ENCODE measurements around the gene GTF2I. TPM values are rescaled to one million over a fixed set of nuclear protein-coding genes. Genes with fewer than 3 reads are reported as not detected.
"Not testable (repeated sequence)": the region's sequence is repeated elsewhere in the genome, so short reads cannot be mapped to it uniquely, and the experiment has no call there.

Gene GTF2I
- total RNA-seq, 1 donor from 2014 or later = 607 TPM

DNA sequence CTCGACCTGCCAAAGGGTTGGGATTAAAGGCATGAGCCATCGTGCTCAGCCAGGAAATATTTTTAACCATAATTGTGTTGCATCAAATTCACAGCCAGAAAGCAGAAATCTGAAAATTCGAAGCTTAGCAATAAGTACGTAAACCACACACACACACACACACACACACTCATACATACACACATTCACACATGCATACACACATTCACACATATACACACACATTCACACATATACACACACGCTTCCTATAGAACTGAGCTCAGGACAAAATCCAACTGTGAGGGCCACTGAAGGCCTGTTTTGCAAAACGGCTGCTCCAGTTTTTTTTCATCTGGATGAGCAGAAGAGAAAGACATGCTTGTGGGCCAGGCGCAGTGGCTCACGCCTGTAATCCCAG is 25.0 kb upstream of the GTF2I start:
- DNase-seq (ENCODE audit: low spot score, unreplicated experiment) = no peak
- Mint-ChIP-seq H3K27me3 (no peaks in the 10 kb centered on the region), H3K9me3 (ENCODE audit: low read depth) (no peaks in the 10 kb centered on the region), H3K4me3 (ENCODE audit: low read depth) (no peak overlapping the region), H3K36me3 (ENCODE audit: insufficient read depth) (no peaks in the 10 kb centered on the region), H3K27ac (no peak overlapping the region), H3K4me1 (ENCODE audit: low read depth) (peaks cover 12% of the 10 kb centered on the region)
- TF ChIP-seq, protein P1, sequence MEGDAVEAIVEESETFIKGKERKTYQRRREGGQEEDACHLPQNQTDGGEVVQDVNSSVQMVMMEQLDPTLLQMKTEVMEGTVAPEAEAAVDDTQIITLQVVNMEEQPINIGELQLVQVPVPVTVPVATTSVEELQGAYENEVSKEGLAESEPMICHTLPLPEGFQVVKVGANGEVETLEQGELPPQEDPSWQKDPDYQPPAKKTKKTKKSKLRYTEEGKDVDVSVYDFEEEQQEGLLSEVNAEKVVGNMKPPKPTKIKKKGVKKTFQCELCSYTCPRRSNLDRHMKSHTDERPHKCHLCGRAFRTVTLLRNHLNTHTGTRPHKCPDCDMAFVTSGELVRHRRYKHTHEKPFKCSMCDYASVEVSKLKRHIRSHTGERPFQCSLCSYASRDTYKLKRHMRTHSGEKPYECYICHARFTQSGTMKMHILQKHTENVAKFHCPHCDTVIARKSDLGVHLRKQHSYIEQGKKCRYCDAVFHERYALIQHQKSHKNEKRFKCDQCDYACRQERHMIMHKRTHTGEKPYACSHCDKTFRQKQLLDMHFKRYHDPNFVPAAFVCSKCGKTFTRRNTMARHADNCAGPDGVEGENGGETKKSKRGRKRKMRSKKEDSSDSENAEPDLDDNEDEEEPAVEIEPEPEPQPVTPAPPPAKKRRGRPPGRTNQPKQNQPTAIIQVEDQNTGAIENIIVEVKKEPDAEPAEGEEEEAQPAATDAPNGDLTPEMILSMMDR (IDR thresholded peaks at IDR 0.05; ENCODE audit: unreplicated experiment) = no peak

DNA sequence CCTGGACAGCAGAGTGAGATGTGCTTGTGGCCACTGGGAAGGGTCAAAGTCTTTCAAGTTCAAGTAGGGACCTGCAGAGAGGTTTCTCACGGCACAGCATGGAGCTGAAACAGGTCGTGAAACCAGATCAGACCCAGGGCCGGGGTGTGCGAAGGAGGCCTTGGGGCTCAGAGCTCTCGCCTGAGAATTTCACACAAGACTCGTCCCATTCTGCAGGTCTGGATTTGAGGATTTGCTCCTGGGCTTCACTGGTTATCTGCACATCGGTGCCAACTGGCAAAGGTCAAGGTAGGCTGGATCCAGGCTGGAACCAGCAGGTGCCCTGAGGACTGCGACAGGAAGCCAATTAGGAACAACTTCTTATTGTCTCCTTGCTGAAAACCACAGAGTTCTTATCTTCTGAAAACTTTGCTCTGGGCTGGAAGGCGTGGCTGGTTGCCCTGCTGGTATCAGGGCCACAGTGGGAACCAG is 24.0 kb upstream of the GTF2I start:
- no peaks in the 10 kb centered on the region for H3K9me3 Mint-ChIP-seq (ENCODE audit: low read depth)
- H3K27me3 Mint-ChIP-seq = no peaks in the 10 kb centered on the region
- DNase-seq (ENCODE audit: low spot score, unreplicated experiment) = no peak
- no peaks in the 10 kb centered on the region for H3K36me3 Mint-ChIP-seq (ENCODE audit: insufficient read depth)
- peak overlapping the region; percentile 89 for H3K27ac Mint-ChIP-seq
- H3K4me3 Mint-ChIP-seq (ENCODE audit: low read depth) = no peak overlapping the region
- TF ChIP-seq, protein P1 (IDR thresholded peaks at IDR 0.05; ENCODE audit: unreplicated experiment) = no peak
- H3K4me1 Mint-ChIP-seq (ENCODE audit: low read depth) = peaks cover 5% of the 10 kb centered on the region

DNA sequence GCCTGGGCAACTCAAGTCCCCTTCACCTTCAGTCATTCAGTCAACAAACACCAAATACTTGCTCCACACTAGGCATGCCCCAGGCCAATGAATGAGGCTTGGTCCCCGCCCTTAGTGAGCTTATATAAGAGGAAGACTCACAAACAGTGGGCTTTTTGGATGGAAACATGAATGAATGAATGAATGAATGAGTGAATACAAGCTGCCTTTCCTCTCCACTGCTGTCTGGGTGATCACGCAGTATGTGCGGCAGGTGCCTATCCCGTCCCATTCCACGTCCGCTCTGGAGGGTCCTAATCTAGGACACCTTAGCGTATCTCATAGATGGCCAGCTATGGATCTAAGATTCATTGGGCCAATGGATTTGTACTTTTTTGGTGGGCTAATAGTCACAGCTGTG is 19.8 kb upstream of the GTF2I start:
- Mint-ChIP-seq H3K27ac (no peak overlapping the region), H3K4me1 (ENCODE audit: low read depth) (peaks cover 5% of the 10 kb centered on the region), H3K27me3 (no peaks in the 10 kb centered on the region), H3K36me3 (ENCODE audit: insufficient read depth) (no peaks in the 10 kb centered on the region), H3K4me3 (ENCODE audit: low read depth) (no peak overlapping the region), H3K9me3 (ENCODE audit: low read depth) (no peaks in the 10 kb centered on the region)
- no peak for DNase-seq (ENCODE audit: low spot score, unreplicated experiment)
- TF ChIP-seq, protein P1 (IDR thresholded peaks at IDR 0.05; ENCODE audit: unreplicated experiment) = no peak

DNA sequence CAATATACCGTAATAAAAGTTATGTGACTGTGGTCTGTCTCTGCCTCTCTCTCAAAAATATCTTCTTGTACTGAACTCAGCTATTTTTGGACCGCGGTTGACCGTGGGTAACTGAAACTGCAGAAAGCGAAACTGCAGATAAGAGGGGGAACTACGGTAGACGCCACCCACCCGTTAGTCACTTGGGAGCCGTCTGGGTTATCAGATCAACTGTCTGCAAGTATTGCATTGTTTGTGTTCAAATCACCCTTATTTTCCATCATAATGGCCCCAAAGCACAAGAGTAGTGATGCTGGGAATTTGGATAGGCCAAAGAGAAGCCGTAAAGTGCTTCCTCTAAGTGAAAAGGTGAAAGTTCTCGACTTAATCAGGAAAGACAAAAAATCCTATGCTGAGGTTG is 7.5 kb upstream of the GTF2I start:
- Mint-ChIP-seq H3K27ac (peak overlapping the region; percentile 59), H3K4me3 (ENCODE audit: low read depth) (peak overlapping the region; percentile 22), H3K4me1 (ENCODE audit: low read depth) (peaks cover 18% of the 10 kb centered on the region)
- not testable (repeated sequence) for H3K27me3 Mint-ChIP-seq; DNase-seq (ENCODE audit: low spot score, unreplicated experiment); H3K9me3 Mint-ChIP-seq (ENCODE audit: low read depth); H3K36me3 Mint-ChIP-seq (ENCODE audit: insufficient read depth)

DNA sequence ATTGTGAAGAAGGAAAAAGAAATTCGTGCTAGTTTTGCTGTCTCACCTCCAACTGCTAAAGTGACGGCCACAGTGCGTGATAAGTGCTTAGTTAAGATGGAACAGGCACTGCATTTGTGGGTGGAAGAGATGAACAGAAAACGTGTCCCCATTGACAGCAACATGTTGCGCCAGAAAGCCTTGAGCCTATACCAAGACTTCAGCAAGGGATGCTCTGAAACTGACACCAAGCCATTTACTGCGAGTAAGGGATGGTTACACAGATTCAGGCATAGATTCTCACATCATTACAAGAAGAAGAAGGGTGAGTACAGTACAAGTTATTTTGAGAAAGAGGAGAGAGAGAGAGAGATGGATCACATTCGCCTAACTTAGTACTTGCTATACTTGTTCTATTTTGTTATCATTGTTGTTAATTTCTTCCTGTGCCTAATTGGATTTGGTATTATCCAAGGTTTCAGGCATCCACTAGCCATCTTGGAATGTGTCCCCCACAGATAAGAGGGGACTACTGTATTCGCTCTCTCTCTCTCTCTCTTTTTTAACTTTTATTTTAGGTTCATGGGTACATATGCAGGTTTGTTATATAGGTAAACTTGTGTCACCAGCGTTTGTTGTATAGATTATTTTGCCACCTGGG is 6.9 kb upstream of the GTF2I start:
- H3K27ac Mint-ChIP-seq; H3K27me3 Mint-ChIP-seq; H3K36me3 Mint-ChIP-seq (ENCODE audit: insufficient read depth); DNase-seq (ENCODE audit: low spot score, unreplicated experiment); H3K4me3 Mint-ChIP-seq (ENCODE audit: low read depth); H3K9me3 Mint-ChIP-seq (ENCODE audit: low read depth): not testable (repeated sequence)
- H3K4me1 Mint-ChIP-seq (ENCODE audit: low read depth) = peaks cover 23% of the 10 kb centered on the region

DNA sequence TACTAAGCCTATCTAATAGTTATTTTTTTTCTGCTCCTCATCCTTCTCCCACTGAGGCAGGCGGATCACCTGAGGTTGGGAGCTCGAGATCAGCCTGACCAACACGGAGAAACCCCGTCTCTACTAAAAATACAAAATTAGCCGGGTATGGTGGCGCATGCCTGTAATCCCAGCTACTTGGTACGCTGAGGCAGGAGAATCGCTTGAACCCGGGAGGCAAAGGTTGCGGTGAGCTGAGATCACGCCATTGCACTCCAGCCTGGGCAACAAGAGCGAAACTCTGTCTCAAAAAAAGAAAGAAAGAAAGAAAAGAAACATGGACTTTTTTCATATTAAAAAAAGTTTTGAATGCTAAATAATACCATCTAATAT is 6.4 kb upstream of the GTF2I start:
- H3K36me3 Mint-ChIP-seq (ENCODE audit: insufficient read depth); H3K27me3 Mint-ChIP-seq; H3K27ac Mint-ChIP-seq; H3K9me3 Mint-ChIP-seq (ENCODE audit: low read depth); DNase-seq (ENCODE audit: low spot score, unreplicated experiment); H3K4me3 Mint-ChIP-seq (ENCODE audit: low read depth): not testable (repeated sequence)
- H3K4me1 Mint-ChIP-seq (ENCODE audit: low read depth) = peaks cover 27% of the 10 kb centered on the region

DNA sequence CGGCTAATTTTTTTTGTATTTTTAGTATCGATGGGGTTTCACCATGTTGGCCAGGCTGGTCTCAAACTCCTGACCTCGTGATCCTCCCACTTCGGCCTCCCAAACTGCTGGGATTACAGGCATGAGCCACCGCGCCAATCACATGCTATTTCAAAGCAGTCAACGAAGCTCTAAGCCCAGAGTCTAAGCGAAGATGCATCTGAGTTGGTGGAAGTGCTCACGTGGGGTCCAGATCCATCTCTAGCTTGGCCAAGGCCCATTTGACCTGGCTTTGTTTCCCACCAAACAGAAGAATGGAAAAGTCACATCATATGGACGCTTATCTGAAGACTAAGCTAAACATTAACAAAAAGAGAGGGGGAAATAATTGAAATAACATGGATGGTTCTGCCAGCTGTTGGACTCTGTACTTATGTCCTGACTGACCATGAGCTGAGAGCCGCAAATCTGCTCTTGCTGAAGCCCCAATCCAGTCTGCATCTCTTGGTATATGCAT is 3.8 kb upstream of the GTF2I start:
- Mint-ChIP-seq H3K36me3 (ENCODE audit: insufficient read depth) (no peaks in the 10 kb centered on the region), H3K4me3 (ENCODE audit: low read depth) (no peak overlapping the region), H3K27me3 (no peaks in the 10 kb centered on the region), H3K4me1 (ENCODE audit: low read depth) (peaks cover 30% of the 10 kb centered on the region), H3K27ac (peak overlapping the region; percentile 84), H3K9me3 (ENCODE audit: low read depth) (no peaks in the 10 kb centered on the region)
- TF ChIP-seq, protein P1 (IDR thresholded peaks at IDR 0.05; ENCODE audit: unreplicated experiment) = no peak
- no peak for DNase-seq (ENCODE audit: low spot score, unreplicated experiment)
